HG03571 (cell line): ENCODE data around the gene SFN.

Source experiments
- ATAC-seq: cut with Tn5 transposase; IDR thresholded peaks from one replicate; pipeline ENCODE4 v1.9.1; 2021; ENCODE audit not compliant: unreplicated experiment

SFN gene

DNA sequence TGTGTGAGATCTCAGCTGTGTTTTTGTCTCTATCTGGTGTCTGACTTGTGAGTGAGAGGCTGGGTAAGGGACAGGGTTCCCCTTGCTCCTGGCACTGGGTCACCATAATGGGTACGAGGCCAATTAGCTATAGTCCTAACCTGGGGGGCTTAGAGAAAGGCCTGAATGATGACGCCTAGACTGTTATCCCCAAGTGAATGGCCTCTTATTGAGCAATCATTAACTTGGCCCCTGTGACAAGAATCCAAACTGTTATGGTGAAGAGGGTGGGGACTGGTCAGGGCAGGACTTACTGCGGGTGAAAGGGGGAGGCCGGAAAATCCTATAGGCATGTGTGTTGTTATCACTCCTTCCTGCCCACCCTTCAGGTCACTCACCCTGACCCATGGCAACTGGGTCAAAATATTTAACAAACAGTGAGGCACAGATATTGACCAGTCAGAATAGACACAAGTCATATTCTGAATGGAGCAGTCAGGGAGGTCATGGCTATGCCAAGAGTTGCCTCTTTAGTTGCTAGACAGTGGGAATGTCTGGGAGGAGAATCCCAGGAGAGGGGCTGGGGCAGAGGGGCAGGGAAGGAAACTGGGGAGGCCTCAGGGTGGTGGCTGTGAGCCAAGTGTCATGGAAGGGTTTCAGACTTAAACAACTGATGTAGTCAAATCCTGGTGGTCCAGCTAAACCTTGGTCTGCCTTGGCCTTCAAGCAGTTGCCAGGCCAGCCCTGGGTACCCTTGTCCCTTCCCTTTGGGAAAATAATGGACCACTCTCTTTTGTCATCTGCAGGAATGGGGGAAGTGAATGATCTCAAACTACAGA, 47.6 kb downstream of the SFN start:
- no peak for ATAC-seq

DNA sequence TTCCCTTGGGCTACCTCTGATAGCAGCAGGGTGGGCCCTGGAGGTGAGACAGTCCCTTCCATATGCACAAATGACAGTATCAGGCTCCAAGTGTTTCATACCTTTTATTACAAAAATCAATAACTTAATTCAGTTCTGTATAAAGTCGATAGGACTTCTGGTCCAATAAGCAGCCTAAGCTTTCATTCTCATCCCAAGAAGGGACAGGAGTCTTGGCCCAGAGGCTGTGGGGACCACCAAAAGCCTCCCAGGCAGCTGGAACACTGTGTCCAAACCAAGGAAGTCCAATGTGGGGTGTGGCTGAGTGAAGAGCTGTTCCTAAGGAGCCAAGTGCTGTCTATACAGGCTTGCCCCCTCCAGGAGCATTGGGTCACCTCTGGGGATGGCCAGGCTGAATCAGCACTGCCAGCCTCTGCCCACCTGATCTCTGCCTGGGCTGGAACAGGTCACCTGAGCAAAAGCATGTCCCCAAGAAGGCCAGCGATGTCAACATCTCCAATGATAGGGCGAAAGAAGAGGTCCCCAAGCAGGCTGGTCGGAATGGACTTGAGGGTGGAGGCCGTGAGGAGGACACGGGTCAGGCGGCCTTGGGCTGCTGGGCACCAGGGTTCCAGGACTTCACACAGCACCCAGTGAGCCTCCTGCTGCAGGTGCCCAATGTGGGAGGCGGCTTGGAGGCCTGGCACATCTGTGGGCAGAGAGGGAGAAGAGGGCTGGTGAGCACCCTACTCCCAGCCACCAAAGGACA, 48.6 kb downstream of the SFN start:
- no peak for ATAC-seq

DNA sequence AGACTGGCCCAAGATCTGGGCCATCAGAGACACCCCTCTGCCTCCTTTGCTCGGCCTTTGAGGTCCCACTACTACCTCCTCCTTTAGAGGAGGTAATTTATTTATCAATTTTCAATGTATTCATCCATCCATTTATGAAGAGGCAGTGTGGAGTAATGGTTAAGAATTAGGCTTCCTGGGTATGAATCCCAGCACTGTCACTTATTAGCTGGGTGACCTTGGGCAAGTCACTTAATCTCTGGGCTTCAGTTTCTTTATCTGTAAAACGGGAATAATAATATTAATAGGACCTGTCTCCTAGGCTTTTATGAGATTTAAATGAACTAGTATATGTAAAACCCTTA, 49.2 kb downstream of the SFN start:
- no peak for ATAC-seq

DNA sequence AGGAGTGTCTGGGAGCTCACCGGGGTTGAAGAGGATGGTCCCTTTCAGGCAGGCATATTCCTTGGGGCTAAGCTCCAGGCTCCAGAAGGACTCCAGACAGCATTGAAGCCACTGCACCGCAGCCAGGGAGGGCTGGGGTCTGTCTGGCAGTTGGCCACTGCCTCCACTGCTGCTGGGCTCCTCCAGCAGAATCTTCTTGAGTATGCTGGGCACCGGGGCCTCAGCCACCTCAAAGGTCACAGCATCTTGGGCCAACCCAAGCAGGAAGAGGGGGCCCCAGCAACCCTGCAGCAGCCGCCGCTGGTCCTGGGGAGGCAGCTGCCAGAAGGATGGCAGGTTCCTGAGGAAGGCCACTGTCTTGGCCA, 50.4 kb downstream of the SFN start:
- ATAC-seq: no peak
